H1 (cell line): ENCODE data around the gene RSPH6A.

ENCODE experiments used
- POLR2A ChIP-seq, 2 experiments: IDR thresholded peaks; 1 replicate in 1 of 2; 2 replicates in 1 of 2; pipeline ENCODE4 v1.6.1; 2011; ENCODE audit warnings: low read depth in 2 of 2, low read length in 2 of 2, mild to moderate bottlenecking in 2 of 2; ENCODE audit errors: control extremely low read depth in 1 of 2
- POLR2AphosphoS5 ChIP-seq: IDR thresholded peaks from 2 replicates; pipeline ENCODE4 v1.6.1; 2011; ENCODE audit warnings: low read depth, low read length
- TCF12 ChIP-seq: IDR thresholded peaks from 2 replicates; pipeline ENCODE4 v1.6.1; 2011; ENCODE audit warnings: low read depth, mild to moderate bottlenecking, low read length
- TF ChIP-seq, protein P1 (sequence below), 3 experiments: IDR thresholded peaks; 1 replicate in 2 of 3; 2 replicates in 1 of 3; pipeline versions ENCODE4 v1.5.1 to v1.6.1; 2011; ENCODE audit warnings: low read length in 3 of 3, mild to moderate bottlenecking in 3 of 3, inconsistent platforms in 2 of 3, low read depth in 1 of 3, moderate library complexity in 1 of 3; ENCODE audit not compliant: insufficient read depth in 1 of 3; ENCODE audit errors: control extremely low read depth in 1 of 3

GRCh38 chr19:45770192-45771101 is 44.7 kb downstream of the RSPH6A start:
- TF ChIP-seq POLR2AphosphoS5 = peak; percentile 86
- TF ChIP-seq, protein P1, sequence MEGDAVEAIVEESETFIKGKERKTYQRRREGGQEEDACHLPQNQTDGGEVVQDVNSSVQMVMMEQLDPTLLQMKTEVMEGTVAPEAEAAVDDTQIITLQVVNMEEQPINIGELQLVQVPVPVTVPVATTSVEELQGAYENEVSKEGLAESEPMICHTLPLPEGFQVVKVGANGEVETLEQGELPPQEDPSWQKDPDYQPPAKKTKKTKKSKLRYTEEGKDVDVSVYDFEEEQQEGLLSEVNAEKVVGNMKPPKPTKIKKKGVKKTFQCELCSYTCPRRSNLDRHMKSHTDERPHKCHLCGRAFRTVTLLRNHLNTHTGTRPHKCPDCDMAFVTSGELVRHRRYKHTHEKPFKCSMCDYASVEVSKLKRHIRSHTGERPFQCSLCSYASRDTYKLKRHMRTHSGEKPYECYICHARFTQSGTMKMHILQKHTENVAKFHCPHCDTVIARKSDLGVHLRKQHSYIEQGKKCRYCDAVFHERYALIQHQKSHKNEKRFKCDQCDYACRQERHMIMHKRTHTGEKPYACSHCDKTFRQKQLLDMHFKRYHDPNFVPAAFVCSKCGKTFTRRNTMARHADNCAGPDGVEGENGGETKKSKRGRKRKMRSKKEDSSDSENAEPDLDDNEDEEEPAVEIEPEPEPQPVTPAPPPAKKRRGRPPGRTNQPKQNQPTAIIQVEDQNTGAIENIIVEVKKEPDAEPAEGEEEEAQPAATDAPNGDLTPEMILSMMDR (IDR thresholded peaks at IDR 0.05; ENCODE audit: control extremely low read depth in 1 of 3, insufficient read depth in 1 of 3, low read depth in 1 of 3, low read length in 3 of 3) = peak; percentile 65 to 82 (median 78)
- TF ChIP-seq TCF12 = no peak
- peak; percentile 75 to 85 for TF ChIP-seq POLR2A (IDR thresholded peaks at IDR 0.05; ENCODE audit: control extremely low read depth in 1 of 2, low read depth in 2 of 2, low read length in 2 of 2)
